SK-N-MC (cell line): ENCODE data around the gene NTRK1.

Experiments
- EZH2 ChIP-seq: fragments of 200-600 bp; sonication (generic); IDR thresholded peaks from one replicate; pipeline ENCODE4 v1.6.1; 2017; ENCODE audit warnings: antibody characterized with exemption
- POLR2AphosphoS5 ChIP-seq: IDR thresholded peaks from 2 replicates; pipeline ENCODE4 v1.6.1; 2012; ENCODE audit warnings: mild to moderate bottlenecking, low read depth, low read length, borderline replicate concordance

DNA sequence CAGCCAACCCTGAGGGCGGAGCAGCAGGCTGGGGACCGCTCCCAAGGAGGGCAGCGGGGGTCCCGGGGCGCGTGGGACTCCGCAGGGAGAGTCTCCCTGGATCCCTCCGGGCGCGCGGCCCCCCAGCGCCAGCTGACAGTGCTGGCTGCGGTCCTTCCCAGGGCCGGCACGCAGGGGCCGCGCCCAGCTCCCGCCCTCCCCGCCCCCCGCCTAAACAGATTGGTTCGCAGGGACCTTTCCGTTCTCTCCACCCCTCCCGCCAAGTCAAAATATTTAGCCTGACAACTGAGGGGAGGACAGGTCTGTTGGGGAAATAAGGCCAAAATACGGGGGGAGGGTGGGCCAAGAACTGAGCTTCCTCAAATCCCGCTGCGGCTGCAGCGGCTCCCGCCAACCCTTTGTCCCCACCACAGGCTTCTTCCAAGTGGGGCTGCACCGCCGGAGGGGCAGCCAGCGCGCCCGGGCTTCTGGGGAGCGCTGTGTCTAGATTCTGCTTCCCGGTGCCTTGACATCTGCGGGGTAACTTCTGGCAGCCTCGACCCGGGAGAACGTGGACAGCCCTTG lies 1.6 kb upstream of the NTRK1 start, which contains the start of gene INSRR:
- TF ChIP-seq POLR2AphosphoS5, result no peak
- no peak for TF ChIP-seq EZH2
